Neural progenitor cell (in vitro differentiated cells): ENCODE data around the gene CHI3L1. TPM values are rescaled to one million over a fixed set of nuclear protein-coding genes. Genes with fewer than 3 reads are reported as not detected.
"Not testable (repeated sequence)": the region's sequence is repeated elsewhere in the genome, so short reads cannot be mapped to it uniquely, and the experiment has no call there.

Experiments used
- DNase-seq: peaks from one replicate; pipeline ENCODE4 v3.0.0-alpha.2; 2016; ENCODE audit warnings: low spot score
- H2AFZ ChIP-seq: fragments of 200-600 bp; sonication (generic); replicated peaks from 2 replicates; pipeline ENCODE4 v1.6.1; 2016; ENCODE audit warnings: antibody characterized with exemption
- H3F3A ChIP-seq: fragments of 200-600 bp; sonication (generic); 2 replicates; pipeline ENCODE4 v1.6.1; 2016; ENCODE audit warnings: antibody characterized with exemption, low read depth
- H3K27ac ChIP-seq: fragments of 200-600 bp; sonication (generic); 2 replicates; pipeline ENCODE4 v1.5.1; 2016; ENCODE audit warnings: mild to moderate bottlenecking
- H3K27me3 ChIP-seq: fragments of 200-600 bp; sonication (generic); 2 replicates; pipeline ENCODE4 v1.6.1; 2016; ENCODE audit warnings: mild to moderate bottlenecking, moderate library complexity
- H3K36me3 ChIP-seq: fragments of 200-600 bp; sonication (generic); 2 replicates; pipeline ENCODE4 v1.5.1; 2016
- H3K4me1 ChIP-seq: fragments of 200-600 bp; sonication (generic); 2 replicates; pipeline ENCODE4 v1.6.1; 2016; ENCODE audit warnings: mixed run types
- H3K4me2 ChIP-seq: fragments of 200-600 bp; sonication (generic); 2 replicates; pipeline ENCODE4 v1.6.1; 2016
- H3K4me3 ChIP-seq: fragments of 200-600 bp; sonication (generic); 2 replicates; pipeline ENCODE4 v1.5.1; 2016
- H3K79me2 ChIP-seq: fragments of 200-600 bp; sonication (generic); 2 replicates; pipeline ENCODE4 v1.6.1; 2016; ENCODE audit warnings: low read depth
- H3K9ac ChIP-seq: fragments of 200-600 bp; sonication (generic); 2 replicates; pipeline ENCODE4 v1.6.1; 2016
- H3K9me3 ChIP-seq: fragments of 200-600 bp; sonication (generic); 2 replicates; pipeline ENCODE4 v1.5.1; 2016; ENCODE audit warnings: low read depth
- H4K20me1 ChIP-seq: fragments of 200-600 bp; sonication (generic); 2 replicates; pipeline ENCODE4 v1.6.1; 2016; ENCODE audit warnings: low read depth
- H3K27ac Mint-ChIP-seq: 3 replicates; pipeline ENCODE4 v1.8.0; 2021; ENCODE audit warnings: mixed read lengths
- H3K27me3 Mint-ChIP-seq: 2 replicates; pipeline ENCODE4 v1.8.0; 2022; ENCODE audit warnings: low read depth, mild to moderate bottlenecking, inconsistent platforms, moderate library complexity, mixed read lengths; ENCODE audit not compliant: insufficient read depth
- H3K36me3 Mint-ChIP-seq: 3 replicates; pipeline ENCODE4 v1.8.0; 2021; ENCODE audit warnings: mixed read lengths
- H3K4me1 Mint-ChIP-seq: 3 replicates; pipeline ENCODE4 v1.8.0; 2021; ENCODE audit warnings: mixed read lengths
- H3K4me3 Mint-ChIP-seq: 3 replicates; pipeline ENCODE4 v1.8.0; 2021; ENCODE audit warnings: mild to moderate bottlenecking, moderate library complexity, mixed read lengths
- H3K9me3 Mint-ChIP-seq: 3 replicates; pipeline ENCODE4 v1.8.0; 2020; ENCODE audit warnings: mixed read lengths
- CTCF ChIP-seq: fragments of 200-600 bp; sonication (generic); IDR thresholded peaks from 2 replicates; pipeline ENCODE4 v1.5.1; 2017; ENCODE audit warnings: antibody characterized with exemption, mild to moderate bottlenecking
- EZH2 ChIP-seq: fragments of 200-600 bp; sonication (generic); IDR thresholded peaks from 2 replicates; pipeline ENCODE4 v1.6.1; 2017; ENCODE audit warnings: antibody characterized with exemption, mild to moderate bottlenecking, moderate library complexity
- EZH2phosphoT487 ChIP-seq: fragments of 200-600 bp; sonication (generic); IDR thresholded peaks from 2 replicates; pipeline ENCODE4 v1.6.1; 2017; ENCODE audit warnings: antibody characterized with exemption
- total RNA-seq: library from RNA; depleted of rRNA; stranded (reverse); fragments of >200 nt; gene quantifications from 2 replicates; pipeline ENCODE4 v1.2.3, GENCODE V29; 2015; ENCODE audit warnings: low replicate concordance

The CHI3L1 gene
- 0.95 and 1.7 TPM in 2 replicates for total RNA-seq

GRCh38 chr1:203186446-203187303 is at the start of gene CHI3L1:
TSS of gene CHI3L1 (minus strand) at chr1:203186704. CDS start at chr1:203186623, 81 bp downstream.
- H3K27ac ChIP-seq: peak within 1 kb of the TSS; percentile 25
- DNase-seq: no peak

GRCh38 chr1:203234901-203235300 is 48.4 kb upstream of the CHI3L1 start:
- H3K27me3 Mint-ChIP-seq, H4K20me1 ChIP-seq, H3K27ac Mint-ChIP-seq, H3K4me3 ChIP-seq, H3K9me3 ChIP-seq, H3K4me2 ChIP-seq, H2AFZ ChIP-seq, H3K36me3 Mint-ChIP-seq, H3K9ac ChIP-seq, H3K79me2 ChIP-seq, H3K36me3 ChIP-seq, H3K27ac ChIP-seq, DNase-seq, H3K4me1 Mint-ChIP-seq, H3K4me3 Mint-ChIP-seq, H3F3A ChIP-seq, H3K27me3 ChIP-seq, H3K4me1 ChIP-seq: not testable (repeated sequence)
- peaks cover 26% of the 10 kb centered on the region for H3K9me3 Mint-ChIP-seq

More at GRCh38 chr1:203186446-203187303, at the start of gene CHI3L1:
- Histone ChIP-seq H3K36me3 (no peaks in the 10 kb centered on the region), H3K9ac (no peak within 1 kb of the TSS), H2AFZ (peak within 1 kb of the TSS; percentile 83), H3F3A (peaks cover 19% of the 10 kb centered on the region), H4K20me1 (no peaks in the 10 kb centered on the region), H3K79me2 (no peaks in the 10 kb centered on the region), H3K4me2 (peak within 1 kb of the TSS; percentile 51), H3K9me3 (no peaks in the 10 kb centered on the region), H3K27me3 (no peaks in the 10 kb centered on the region), H3K4me1 (peaks cover 37% of the 10 kb centered on the region), H3K4me3 (no peak within 1 kb of the TSS)
- Mint-ChIP-seq H3K4me1 (peaks cover 49% of the 10 kb centered on the region), H3K36me3 (peaks cover 2% of the 10 kb centered on the region), H3K9me3 (no peaks in the 10 kb centered on the region), H3K27ac (peak within 1 kb of the TSS; percentile 94), H3K4me3 (peak within 1 kb of the TSS; percentile 50), H3K27me3 (peaks cover 7% of the 10 kb centered on the region)
- no peak for TF ChIP-seq EZH2
- TF ChIP-seq CTCF: no peak
- TF ChIP-seq EZH2phosphoT487: no peak

- Mint-ChIP-seq H3K27ac (no peak within 1 kb of the TSS), H3K9me3 (peaks cover 6% of the 10 kb centered on the region), H3K4me1 (no peaks in the 10 kb centered on the region), H3K36me3 (no peaks in the 10 kb centered on the region), H3K4me3 (no peak within 1 kb of the TSS), H3K27me3 (peaks cover 14% of the 10 kb centered on the region)
- H2AFZ ChIP-seq: no peak within 1 kb of the TSS
- no peaks in the 10 kb centered on the region for H3K9me3 ChIP-seq
- no peaks in the 10 kb centered on the region for H3F3A ChIP-seq
- no peak within 1 kb of the TSS for H3K27ac ChIP-seq
- H3K4me1 ChIP-seq: no peaks in the 10 kb centered on the region
- no peaks in the 10 kb centered on the region for H4K20me1 ChIP-seq
- H3K4me2 ChIP-seq: no peak within 1 kb of the TSS
- H3K9ac ChIP-seq: no peak within 1 kb of the TSS
- DNase-seq: no peak
- H3K79me2 ChIP-seq: no peaks in the 10 kb centered on the region
- no peak within 1 kb of the TSS for H3K4me3 ChIP-seq
- H3K27me3 ChIP-seq: peaks cover 8% of the 10 kb centered on the region
- no peaks in the 10 kb centered on the region for H3K36me3 ChIP-seq
- no peak for TF ChIP-seq EZH2
- TF ChIP-seq EZH2phosphoT487: no peak
- no peak for TF ChIP-seq CTCF
Observed at GRCh38 chr1:203229471-203230135, 43.1 kb upstream of the CHI3L1 start, which contains the start of gene CHIT1. TSS of gene CHIT1 (minus strand) at chr1:203229673. CDS start at chr1:203229636, 37 bp downstream.
